NCI-H2107 (cell line): ENCODE results near the gene SEPTIN3.

ENCODE experiments used
- DNase-seq: peaks from one replicate; lab custom pipeline; 2025; lab: John Stamatoyannopoulos, UW

SEPTIN3 gene, protein sequence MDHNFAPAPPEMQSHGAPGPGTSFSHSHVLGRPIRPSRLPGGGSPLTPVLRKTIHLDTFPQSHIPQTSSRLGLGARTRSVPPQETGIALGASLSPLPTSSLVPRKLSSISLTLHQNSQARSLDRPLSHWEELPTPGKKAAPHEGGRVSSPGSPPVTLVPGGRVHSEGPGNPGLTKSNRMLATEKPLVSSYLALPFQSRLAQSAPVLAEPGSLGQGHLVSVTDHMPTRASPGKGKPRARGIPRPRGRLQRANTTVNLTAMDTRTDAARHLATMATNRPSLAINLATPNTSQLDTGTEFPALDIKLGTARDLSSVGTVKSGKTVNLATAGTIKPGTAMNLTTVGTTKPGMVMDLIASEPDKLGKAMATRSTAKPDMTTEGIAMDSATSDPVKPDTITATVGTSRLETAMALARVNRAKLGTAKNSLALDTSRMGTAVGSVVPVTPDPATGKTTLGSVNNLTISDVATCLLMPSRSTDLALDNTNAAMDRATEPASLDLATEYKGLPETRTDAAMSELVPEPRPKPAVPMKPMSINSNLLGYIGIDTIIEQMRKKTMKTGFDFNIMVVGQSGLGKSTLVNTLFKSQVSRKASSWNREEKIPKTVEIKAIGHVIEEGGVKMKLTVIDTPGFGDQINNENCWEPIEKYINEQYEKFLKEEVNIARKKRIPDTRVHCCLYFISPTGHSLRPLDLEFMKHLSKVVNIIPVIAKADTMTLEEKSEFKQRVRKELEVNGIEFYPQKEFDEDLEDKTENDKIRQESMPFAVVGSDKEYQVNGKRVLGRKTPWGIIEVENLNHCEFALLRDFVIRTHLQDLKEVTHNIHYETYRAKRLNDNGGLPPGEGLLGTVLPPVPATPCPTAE

DNA sequence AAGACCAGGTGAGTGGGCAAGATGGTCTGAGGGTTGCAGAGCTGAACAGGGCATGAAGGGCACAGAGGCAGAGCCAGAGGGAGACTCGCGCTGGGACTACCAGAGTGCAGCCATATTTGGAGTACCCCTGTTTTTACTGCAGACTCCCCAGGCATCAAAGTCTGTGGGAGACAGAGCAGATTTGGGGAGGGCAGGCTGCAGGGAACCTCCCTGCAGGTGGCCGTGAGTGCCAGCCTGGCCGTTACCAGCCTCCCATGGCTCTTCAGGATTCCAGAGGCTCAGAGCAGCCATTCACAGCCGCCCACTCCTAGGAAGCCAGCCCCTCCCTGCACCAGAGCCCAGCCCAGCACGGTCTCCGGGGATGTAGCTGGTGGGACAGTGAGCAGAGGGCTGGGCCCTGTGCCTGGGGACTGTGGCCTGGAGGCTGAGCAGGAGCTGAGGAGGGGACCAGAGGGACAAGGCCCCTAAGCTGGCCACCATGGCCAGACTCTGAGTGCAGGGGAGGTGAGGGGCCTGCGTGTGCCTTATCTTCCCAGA, at the start of gene SEPTIN3:
SEPTIN3 (plus strand) TSS at position 334 of the 537 bp plus-strand sequence. CDS start 2,050 bp downstream, outside the sequence.
- DNase-seq = no peak

DNA sequence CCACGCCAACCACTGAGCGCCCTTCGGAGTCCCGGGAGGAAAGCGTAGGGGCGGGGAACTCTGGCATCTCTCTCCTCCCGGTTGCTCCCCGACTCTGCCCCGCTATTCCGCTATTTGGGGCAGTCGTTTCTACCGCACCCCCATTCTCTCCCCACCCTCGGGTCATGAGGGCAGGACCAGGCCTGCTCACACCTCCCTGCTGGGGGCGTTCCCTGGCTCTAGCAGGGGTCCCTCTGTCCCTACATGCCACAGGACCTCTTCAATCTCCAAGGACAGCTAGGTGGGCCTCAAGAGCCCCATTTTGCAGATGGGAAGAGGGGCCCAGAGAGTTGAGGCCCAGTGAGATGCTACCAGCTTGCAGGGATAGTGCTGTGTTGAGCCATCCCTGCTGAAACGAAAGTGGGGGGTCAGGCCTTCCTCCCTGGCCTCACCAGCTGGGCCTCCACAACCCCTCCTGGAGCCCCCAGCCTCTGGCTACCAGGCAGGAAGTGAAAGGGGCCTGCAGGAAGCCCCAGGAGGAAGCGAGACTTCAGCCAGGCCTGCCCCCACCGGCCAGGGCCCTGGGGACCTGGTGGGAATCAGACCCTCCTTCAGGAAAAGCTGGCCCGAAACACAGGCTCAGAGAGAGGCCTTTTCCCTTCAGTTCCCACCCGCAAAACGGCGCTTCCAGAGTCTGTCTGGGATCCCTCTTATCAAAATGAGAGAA, 48.8 kb upstream of the SEPTIN3 start:
- no peak for DNase-seq

DNA sequence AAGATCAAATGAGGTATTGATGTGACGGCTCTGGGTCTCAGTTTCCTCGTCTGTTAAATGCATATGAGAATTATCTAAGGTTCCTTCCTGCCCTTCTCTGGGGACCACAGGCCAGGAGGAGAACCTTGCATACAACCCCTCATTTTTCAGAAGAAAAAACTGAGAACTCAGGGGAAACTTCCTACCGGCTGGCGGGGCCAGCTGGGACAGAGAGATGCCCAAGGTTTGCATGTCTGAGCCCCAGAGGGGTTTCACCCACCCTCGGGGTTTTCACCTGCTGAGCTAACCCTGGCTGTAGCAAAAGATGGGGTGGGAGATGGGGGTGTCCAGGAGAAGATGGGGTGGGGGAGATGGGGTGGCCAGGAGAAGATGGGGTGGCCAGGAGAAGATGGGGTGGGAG, 46.9 kb upstream of the SEPTIN3 start:
- DNase-seq = no peak

DNA sequence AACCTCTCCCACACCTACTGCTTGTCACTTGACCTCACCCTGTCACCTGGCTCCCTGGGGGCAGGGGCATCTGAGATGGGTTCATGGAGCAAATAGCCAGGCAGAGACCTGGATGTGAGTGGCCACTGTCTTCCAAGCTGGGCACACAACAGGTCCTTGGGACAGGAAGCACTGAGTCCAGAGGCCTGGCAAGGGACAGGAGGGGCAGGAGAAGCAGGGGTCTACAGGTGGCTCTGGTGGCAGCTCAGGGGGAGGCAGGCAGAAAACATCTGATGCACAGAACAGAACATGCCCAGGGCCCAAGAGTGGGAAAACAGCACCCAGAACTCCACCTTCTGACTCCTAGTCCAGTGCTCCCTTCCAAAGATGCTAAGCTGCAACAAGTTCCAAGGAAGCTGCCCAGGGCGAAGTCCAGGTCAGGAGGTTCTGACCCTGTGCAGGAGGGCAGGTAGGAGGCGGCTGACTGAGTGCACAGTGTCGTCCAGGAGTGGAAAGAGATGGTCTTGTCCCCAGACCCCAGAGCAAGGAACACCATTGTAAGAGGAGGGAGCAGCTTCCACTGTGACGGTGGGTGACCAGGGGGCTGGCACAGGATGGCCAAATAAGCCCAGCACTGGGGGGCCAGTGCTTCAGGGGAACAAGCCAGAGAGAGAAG, 46.2 kb upstream of the SEPTIN3 start:
- DNase-seq = no peak

DNA sequence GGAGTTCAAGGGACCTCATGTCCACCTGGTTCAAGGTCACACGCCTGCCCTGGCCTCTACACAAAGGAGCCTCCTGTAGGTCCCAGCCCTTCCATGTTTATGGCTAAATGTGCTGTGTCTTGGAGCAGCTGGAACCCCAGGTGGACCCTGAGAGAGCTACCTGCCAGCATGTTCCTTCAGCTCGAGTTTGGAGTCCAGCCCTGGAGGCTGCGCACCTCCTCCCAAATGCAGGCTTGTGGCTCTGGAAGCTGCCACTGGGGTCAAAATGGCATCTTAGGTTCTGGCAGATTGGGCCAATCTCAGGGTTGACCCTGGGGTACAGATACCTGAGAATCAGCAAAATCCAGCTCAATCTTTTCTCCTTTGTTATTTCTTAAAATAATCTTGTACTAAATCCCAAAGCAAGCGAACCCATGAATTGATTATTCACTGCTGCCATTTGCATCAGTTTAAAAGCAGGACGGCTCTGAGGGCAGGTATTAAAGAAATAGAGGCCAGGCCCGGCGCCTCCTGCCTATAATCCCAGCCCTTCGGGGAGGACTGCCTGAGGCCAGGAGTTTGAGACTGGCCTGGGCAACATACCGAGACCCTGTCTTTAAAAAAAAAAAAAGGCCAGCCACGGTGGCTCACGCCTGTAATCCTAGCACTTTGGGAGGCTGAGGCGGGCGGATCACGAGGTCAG, 45.5 kb upstream of the SEPTIN3 start:
- DNase-seq = no peak

DNA sequence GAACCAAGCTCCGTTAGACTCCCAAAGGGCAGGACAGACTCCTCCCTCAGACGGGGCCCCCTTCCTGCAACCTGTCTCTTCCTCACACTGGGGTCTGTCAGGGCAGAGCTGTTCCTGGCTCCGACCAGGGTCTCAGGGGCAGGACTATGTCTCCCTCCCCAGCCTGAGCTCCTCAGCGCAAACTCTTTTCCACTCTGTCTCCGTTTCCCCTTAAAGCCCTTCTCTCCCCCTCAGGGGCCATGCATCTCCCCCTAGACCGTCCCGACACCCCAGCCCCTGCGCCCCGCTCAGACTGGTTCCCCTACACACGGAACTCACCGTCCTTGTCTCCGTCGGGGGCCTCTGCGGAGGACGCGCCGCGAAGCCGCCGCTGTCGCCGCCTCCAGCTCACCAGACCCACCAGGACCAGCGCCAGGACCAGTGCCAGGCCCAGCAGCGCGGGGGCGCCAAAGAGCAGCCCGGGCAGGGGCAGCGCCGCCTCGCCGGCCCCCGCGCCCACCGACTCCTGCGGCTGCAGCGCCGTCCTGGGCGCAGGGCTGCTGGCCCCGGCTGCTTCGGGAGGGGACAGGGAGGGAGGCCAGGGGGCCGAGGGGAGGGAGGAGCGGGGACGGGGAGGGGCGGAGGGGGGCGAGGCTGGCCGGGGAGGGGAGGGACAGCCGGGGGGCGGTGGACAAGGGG, 43.3 kb upstream of the SEPTIN3 start:
- DNase-seq = no peak

DNA sequence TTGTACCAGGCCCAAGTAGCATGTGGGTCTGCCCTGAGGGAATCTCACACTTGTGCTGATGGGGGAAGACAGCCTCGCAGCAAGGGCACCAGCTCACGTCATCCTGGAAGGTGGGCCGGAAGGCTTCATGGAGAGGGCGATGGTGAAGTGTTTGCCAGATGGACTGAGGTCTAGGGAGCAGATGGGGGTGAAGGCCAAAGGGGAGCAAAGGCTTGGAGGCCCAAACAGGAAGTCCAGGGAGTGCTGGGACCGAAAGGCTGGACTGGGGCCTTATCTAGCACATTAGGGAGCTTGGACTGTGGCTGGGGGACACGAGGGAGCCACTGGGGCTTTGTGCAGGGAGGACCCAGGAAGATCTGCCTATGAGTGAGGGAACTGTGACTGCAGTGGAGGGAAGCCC, 41.4 kb upstream of the SEPTIN3 start:
- no peak for DNase-seq

DNA sequence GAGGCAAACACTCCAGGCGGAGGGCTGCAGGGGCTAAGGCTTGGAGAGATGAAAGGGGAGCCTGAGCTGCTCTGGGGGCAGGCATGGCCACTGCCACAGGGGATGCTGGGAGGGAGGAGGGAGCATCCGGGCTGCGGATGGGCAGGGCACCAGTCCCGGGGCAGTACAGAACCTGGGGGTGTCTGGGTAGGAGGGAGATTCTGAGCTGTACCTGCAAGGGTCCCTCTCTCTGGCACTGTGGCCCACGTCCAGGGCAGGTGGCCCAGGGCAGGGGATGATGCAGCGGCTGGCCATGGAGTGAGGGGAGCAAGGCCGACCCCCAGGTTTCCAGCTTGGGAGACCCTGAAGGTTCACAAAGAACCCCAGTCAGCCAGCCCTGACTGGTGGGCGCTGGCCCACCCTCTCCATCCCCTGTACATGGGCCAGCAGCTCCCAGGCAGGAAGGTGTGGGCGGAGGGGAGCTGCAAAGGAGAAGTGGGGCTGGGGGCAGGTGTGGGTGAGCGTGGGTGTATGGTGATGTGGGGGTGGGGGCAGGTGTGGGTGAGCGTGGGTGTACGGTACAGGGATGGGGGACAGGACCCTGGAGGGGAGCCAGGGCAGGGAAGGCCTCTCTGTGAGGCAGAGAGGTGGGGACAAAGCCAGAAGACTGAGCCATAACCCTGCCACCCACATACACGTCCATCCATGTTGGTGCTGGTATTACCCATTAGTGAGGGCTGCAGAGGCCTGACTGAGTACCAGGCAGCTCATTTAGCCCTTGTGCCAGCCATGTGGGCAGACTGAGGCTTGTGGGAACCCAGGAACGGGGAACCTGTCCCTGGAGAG, 40.4 kb upstream of the SEPTIN3 start:
- no peak for DNase-seq

DNA sequence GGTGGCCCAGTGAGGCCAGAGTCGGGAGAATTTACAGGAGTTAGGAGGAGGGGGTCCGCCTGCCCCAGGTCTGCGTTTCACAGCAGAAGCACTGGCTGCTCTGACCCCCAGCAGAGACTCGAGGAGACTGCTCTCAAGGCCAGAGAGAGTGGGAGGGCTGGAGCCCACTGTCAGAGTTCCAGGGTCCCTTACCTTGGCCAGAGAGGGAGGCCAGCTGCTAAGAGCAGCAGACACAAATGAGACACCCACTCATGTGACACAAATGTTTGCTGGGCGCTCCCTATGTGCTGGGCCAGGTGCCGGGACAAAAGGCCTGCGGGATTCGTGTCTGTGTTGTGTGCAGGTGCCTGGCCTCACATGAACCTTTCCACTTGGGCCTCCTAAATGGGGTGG, 39.8 kb upstream of the SEPTIN3 start:
- DNase-seq = no peak

DNA sequence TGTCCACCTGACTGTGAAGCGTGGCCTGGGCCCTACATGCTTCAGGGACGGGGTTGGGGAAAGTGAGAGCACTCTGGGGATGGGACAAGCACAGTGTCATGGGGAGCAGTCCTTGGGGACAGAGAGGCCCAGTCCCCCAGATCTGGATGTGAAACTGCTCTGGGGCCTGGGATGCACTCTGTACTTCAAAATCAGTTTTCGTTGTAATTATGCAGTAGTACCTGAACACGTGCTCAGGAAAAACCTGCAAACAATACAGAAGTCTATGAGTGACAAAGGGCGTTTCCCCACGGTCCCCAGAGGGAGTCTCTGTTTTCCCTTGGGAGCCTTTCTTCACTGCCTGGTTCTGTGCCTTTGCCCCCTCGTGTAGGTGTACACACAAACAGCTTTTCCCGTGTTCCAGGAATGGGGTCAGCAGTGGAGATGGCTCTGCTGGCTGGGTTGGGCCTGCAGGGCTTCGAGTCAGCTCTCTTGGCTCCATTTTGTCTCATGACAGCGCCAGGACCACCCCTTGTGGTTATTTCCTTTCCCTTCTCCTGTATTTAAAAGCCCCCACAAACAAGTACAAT, 37.5 kb upstream of the SEPTIN3 start:
- DNase-seq = no peak

DNA sequence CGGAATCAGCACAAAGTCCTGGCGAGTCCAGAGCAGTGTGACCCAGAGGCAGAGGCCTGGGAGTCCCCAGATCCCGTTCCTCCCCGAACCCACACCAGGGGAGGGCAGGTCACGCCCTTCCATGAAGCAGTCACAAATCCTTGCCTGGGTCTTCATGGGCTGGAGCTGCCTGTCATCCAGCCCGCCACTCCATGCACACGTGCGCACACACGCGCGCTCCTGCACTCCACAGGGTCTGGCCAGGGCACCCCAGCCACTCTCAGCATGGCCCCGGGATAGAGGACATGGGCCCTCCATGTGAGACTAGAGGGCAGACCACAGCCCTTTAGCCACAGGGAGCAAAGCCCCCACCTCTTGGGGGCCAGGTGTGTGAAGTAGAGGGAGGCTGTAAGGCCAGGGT, 36.9 kb upstream of the SEPTIN3 start:
- DNase-seq = no peak

DNA sequence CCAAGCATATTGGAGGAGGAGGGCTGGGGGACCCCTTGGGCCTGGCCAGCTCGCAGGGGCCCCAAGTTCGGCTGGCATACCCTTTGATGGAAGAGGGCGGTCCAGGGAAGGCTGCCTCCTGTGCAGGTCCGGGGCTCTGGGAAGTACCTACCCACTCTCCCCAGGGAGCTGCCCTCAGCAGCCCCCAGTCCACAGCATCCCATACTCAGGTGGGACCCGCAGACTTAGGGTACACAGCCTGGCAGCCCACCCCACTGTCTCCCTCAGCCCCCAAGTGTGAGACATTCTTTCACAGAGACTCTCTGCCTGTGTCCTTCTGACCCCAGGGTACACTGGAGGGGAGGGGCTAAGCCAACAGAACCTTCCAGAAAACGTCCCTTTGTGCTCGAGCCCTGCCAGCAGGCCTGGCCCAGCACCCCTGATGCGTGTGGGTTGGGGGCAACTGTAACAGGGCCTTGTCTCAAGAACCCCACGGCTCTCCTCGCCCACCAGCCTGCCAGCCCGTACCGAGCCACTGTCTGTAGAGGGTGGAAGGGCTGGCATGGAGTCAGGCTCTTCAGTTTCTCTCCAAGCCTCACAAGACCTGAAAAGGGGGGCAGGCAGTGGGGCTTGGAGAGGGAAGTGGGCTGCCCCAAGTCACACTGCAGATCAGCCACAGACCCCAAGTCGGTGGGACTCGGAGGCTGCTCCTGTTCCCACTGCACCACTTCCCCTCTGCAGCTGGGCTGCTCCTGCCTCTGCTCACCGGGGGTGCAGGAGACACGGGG, 35.6 kb upstream of the SEPTIN3 start:
- DNase-seq = no peak

DNA sequence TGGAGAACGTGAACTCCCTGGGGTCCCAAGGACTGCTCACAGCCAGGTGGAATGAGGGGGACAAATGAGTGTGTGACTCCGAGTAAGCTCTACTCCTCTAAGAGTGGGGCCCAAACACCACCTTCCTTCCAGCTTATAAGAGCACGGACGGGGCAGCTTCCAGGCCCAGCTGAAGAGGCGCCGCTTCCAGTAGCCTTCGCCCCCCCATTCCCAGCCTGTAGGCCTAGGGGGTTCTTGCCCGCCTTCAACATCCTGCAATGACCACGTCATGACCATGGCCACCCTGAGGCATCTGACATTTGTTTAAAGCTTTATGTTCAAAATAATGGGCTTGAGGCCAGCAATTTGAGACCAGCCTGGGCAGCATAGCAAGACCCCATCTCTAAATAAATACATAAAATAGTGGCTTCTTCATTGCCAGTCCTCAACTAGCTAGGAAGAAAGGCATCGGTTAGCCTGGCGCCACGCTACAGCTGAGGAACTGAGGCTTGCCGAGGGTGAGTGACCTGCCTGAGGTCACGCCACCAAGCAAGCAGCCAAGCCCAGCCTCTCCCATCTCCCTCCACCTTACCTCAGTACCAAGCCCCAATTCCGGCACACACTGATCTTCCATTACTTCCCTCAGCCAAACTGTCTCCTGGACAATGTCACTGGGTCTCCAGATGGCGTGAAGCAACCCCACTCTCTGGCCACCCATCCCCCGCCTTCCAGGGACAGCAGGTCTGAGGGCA, 34.8 kb upstream of the SEPTIN3 start:
- no peak for DNase-seq

DNA sequence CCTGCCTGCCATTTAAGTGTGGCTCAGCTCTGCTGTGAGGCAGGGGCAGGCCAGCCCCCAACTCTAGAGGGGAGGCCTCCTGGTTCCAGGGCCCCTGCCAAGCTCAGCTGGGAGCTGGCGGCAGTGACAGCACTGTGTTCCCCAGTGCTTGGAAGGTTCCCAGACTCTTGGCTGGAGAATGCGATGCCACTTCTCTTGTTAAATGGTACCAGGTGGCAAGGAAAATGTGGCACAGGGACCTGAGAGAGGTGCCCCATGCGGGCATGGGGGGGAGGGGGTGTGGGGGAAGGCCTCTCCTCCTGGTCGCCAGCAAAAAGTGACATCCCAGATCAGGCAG, 34.3 kb upstream of the SEPTIN3 start:
- no peak for DNase-seq

DNA sequence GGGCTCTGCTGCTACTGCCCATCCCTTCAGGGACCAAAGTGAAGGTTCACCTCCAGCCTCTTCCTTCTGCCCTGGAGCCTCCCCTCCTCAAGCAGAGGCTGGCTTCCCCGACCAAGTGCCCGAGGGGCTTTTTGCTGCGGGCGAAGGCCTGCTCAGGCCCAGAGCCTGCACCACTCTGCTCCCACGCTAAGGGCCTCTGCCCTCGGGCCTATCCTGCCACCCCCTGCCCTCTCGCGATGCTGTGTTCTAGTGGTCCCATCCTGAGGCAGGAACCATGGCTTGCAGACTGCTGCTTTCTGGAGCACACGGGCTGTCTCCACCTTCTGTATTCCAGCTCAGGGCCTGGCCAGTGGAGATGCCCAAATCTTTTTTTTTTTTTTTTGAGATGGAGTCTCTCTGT, 33.7 kb upstream of the SEPTIN3 start:
- no peak for DNase-seq

DNA sequence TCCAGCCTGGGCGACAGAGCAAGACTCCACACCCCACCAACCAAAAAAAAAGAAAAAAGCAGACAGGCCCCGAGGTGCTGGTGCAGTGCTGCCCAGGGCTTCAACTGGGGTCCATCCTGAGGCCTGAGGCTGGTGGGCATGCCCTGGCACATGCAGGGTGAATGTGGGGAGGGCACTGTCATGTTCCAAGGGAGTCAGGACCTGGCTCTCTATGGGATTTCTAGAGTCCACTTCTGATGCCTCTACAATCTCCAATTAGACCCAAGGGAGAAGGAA, 32.4 kb upstream of the SEPTIN3 start:
- DNase-seq = no peak

DNA sequence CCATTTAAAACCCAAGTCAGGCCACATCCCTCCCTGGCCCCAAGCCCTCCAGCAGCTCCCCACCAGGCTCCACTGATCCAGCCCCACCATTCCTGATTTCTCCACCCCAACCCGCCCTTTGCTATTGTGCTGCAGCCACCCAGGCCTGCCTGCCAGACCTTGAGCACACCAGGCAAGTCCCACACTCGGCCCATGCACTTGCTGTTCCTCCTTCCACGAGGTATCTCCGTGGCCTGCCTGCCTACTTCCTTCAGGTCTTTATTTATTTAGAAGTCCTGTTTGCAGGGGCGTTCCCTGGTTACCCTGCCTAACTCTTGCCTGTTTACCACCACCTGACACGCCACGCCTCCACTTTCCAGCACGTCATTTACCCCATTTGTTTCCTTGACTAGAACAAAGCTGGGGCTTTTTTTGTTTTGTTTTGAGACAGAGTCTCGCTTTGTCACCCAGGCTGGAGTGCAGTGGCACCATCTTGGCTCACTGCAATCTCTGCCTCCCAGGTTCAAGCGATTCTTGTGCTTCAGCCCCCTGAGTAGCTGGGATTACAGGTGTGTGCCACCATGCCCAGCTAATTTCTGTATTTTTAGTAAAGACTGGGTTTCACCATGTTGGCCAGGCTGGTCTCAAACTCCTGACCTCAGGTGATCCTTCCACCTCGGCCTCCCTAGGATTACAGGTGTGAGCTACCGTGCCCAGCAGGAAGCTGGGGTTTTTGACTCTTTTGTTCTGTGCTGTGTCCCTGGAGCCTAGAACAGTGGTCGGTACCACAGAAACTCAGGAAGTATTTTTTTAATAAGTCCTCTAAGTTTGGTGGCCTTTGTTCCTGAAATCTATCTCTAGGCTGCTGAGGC, 29.0 kb upstream of the SEPTIN3 start:
- DNase-seq = no peak
